Renal cortex interstitium (tissue), 11 donors: ENCODE results near the gene MGAT4B. TPM values are rescaled to one million over a fixed set of nuclear protein-coding genes. Genes with fewer than 3 reads are reported as not detected.

Experiments used
- DNase-seq, 11 donors: peaks; one replicate each; pipeline ENCODE4 v3.0.0-alpha.2; 2013; ENCODE audit warnings: low read depth in 9 of 11, low spot score in 4 of 11; ENCODE audit errors: extremely low read depth in 1 of 11
- polyA plus RNA-seq, 3 donors: library from polyadenylated mRNA; unstranded; fragments of 120-200 nt; gene quantifications; one replicate each; pipeline ENCODE4 v1.2.1, GENCODE V29; 2013; ENCODE audit not compliant: insufficient read length in 3 of 3

The MGAT4B gene
- polyA plus RNA-seq, 3 donors: 160 to 181 (median 173) TPM

- no peak for DNase-seq
These were observed 40.5 kb downstream of the MGAT4B start for GRCh38 chr5:179766021-179766725.

- no peak for DNase-seq
These were observed 41.3 kb downstream of the MGAT4B start for GRCh38 chr5:179765400-179765799.

- no peak for DNase-seq
These were observed 42.6 kb downstream of the MGAT4B start for GRCh38 chr5:179764056-179764455.

GRCh38 chr5:179763215-179763945 lies 43.3 kb downstream of the MGAT4B start:
- peak; percentile 39 to 83 (median 69) for DNase-seq

- no peak for DNase-seq
These were observed 43.9 kb downstream of the MGAT4B start for GRCh38 chr5:179762781-179763176.

- DNase-seq: no peak
These were observed 44.4 kb downstream of the MGAT4B start for GRCh38 chr5:179762079-179762780.

GRCh38 chr5:179759581-179760551 lies 46.8 kb downstream of the MGAT4B start:
- no peak for DNase-seq

- no peak for DNase-seq
These were observed 47.7 kb downstream of the MGAT4B start for GRCh38 chr5:179758955-179759354.

- peak in 1 of 11 donors; percentile 14 for DNase-seq
These were observed 51.6 kb downstream of the MGAT4B start for GRCh38 chr5:179755022-179755421.

- DNase-seq: no peak
These were observed 52.7 kb downstream of the MGAT4B start for GRCh38 chr5:179753971-179754370.

- no peak for DNase-seq
These were observed 56.7 kb downstream of the MGAT4B start for GRCh38 chr5:179749857-179750508.

- DNase-seq: no peak
These were observed 58.9 kb downstream of the MGAT4B start for GRCh38 chr5:179747811-179748210.

Other genes with a start within 250 kb of the MGAT4B start
- 1,000 to 10,000 TPM; 1,069 to 1,578 (median 1,180) TPM for gene HNRNPH1, start 183.2 kb downstream of the MGAT4B start, polyA plus RNA-seq
- gene CBY3, start 125.8 kb downstream of the MGAT4B start, polyA plus RNA-seq: 1 to 10 TPM in 1 of 3 donors, under 1 TPM in 2; 0.55 to 1.9 (median 0.75) TPM
- 100 to 1,000 TPM; 533 to 591 (median 590) TPM for gene CANX, start 107.9 kb downstream of the MGAT4B start, polyA plus RNA-seq
- gene MAML1, start 74.0 kb downstream of the MGAT4B start, polyA plus RNA-seq: 10 to 100 TPM; 39.4 to 46.6 (median 45.7) TPM
- gene LTC4S, start 12.9 kb downstream of the MGAT4B start, polyA plus RNA-seq: 1 to 10 TPM; 2.2 to 6.8 (median 5.6) TPM
- gene SQSTM1, start 14.0 kb upstream of the MGAT4B start, polyA plus RNA-seq: 100 to 1,000 TPM in 2 of 3 donors, 10 to 100 TPM in 1; 82.0 to 129 (median 104) TPM
- gene MRNIP, start 52.0 kb upstream of the MGAT4B start, polyA plus RNA-seq: 10 to 100 TPM; 34.9 to 55.8 (median 40.7) TPM
- 100 to 1,000 TPM in 2 of 3 donors, 10 to 100 TPM in 1; 81.6 to 121 (median 111) TPM for gene TBC1D9B, start 101.0 kb upstream of the MGAT4B start, polyA plus RNA-seq